Neuronal stem cell (in vitro differentiated cells): ENCODE results near the gene FAM193A.

Experiments
- DNase-seq: peaks from one replicate; pipeline ENCODE4 v3.0.0-alpha.2; 2013; ENCODE audit warnings: low spot score
- H2AFZ ChIP-seq: one replicate; pipeline ENCODE4 v1.6.1; 2013; ENCODE audit warnings: mild to moderate bottlenecking, low read length, inconsistent platforms
- H2AK5ac ChIP-seq: 2 replicates; pipeline ENCODE4 v1.6.1; 2013; ENCODE audit warnings: low read depth, mild to moderate bottlenecking, inconsistent platforms, low read length, moderate library complexity, mixed read lengths
- H2BK120ac ChIP-seq: 2 replicates; pipeline ENCODE4 v1.6.1; 2013; ENCODE audit warnings: low read depth, mild to moderate bottlenecking, inconsistent platforms, low read length, moderate library complexity, mixed read lengths
- H2BK12ac ChIP-seq: one replicate; pipeline ENCODE4 v1.6.1; 2013; ENCODE audit warnings: low read length, inconsistent platforms
- H2BK15ac ChIP-seq: 2 replicates; pipeline ENCODE4 v1.6.1; 2013; ENCODE audit warnings: mild to moderate bottlenecking, low read length, inconsistent platforms, mixed read lengths
- H2BK5ac ChIP-seq: one replicate; pipeline ENCODE4 v1.6.1; 2013; ENCODE audit warnings: inconsistent platforms, mild to moderate bottlenecking, low read length, moderate library complexity
- H3K14ac ChIP-seq: one replicate; pipeline ENCODE4 v1.6.1; 2013; ENCODE audit warnings: low read length, inconsistent platforms
- H3K18ac ChIP-seq: 2 replicates; pipeline ENCODE4 v1.6.1; 2013; ENCODE audit warnings: low read length, inconsistent platforms
- H3K23ac ChIP-seq: 2 replicates; pipeline ENCODE4 v1.6.1; 2013; ENCODE audit warnings: low read depth, mild to moderate bottlenecking, mixed read lengths, low read length, inconsistent platforms; ENCODE audit not compliant: poor library complexity
- H3K27ac ChIP-seq: replicated peaks from 3 replicates; pipeline ENCODE4 v1.5.1; 2013; ENCODE audit warnings: low read length, inconsistent platforms
- H3K27me3 ChIP-seq, 3 experiments: 2 replicates each; pipeline ENCODE4 v1.6.1; 2013; ENCODE audit warnings: low read length in 3 of 3, mild to moderate bottlenecking in 2 of 3, inconsistent platforms in 1 of 3, low read depth in 1 of 3, mixed read lengths in 1 of 3, moderate library complexity in 1 of 3; ENCODE audit not compliant: control insufficient read depth in 3 of 3, insufficient read depth in 3 of 3
- H3K36me3 ChIP-seq, 2 donors: replicated peaks in 1 of 2; 2 replicates each; pipeline ENCODE4 v1.6.1; 2013; ENCODE audit warnings: low read length in 2 of 2; ENCODE audit not compliant: control insufficient read depth in 2 of 2, insufficient read depth in 2 of 2
- H3K4ac ChIP-seq: 2 replicates; pipeline ENCODE4 v1.6.1; 2013; ENCODE audit warnings: inconsistent platforms, mild to moderate bottlenecking, low read length, moderate library complexity
- H3K4me1 ChIP-seq, 2 donors: 1 replicate in 1 of 2; 2 replicates in 1 of 2; pipeline ENCODE4 v1.6.1; 2013; ENCODE audit warnings: low read length in 2 of 2, low read depth in 1 of 2; ENCODE audit not compliant: control insufficient read depth in 2 of 2, insufficient read depth in 1 of 2
- H3K4me2 ChIP-seq: one replicate; pipeline ENCODE4 v1.6.1; 2013; ENCODE audit warnings: mild to moderate bottlenecking, low read length, inconsistent platforms; ENCODE audit not compliant: insufficient read depth, poor library complexity, severe bottlenecking
- H3K4me3 ChIP-seq, 2 donors: 2 replicates each; pipeline ENCODE4 v1.5.1; 2013; ENCODE audit warnings: low read length in 2 of 2, mild to moderate bottlenecking in 2 of 2, inconsistent platforms in 1 of 2, moderate library complexity in 1 of 2
- H3K79me1 ChIP-seq: one replicate; pipeline ENCODE4 v1.6.1; 2013; ENCODE audit warnings: low read depth, mild to moderate bottlenecking, inconsistent platforms, low read length, moderate library complexity
- H3K9ac ChIP-seq: one replicate; pipeline ENCODE4 v1.6.1; 2013; ENCODE audit warnings: mild to moderate bottlenecking, low read depth, low read length, inconsistent platforms; ENCODE audit not compliant: poor library complexity
- H3K9me3 ChIP-seq, 2 donors: replicated peaks in 1 of 2; 2 replicates each; pipeline versions ENCODE3 to v1.6.1; 2013; ENCODE audit warnings: low read length in 2 of 2, mild to moderate bottlenecking in 2 of 2, inconsistent platforms in 1 of 2, low read depth in 1 of 2, mixed read lengths in 1 of 2, moderate library complexity in 1 of 2; ENCODE audit not compliant: control insufficient read depth in 2 of 2, insufficient read depth in 1 of 2
- H4K8ac ChIP-seq: one replicate; pipeline ENCODE4 v1.6.1; 2013; ENCODE audit warnings: low read depth, mild to moderate bottlenecking, inconsistent platforms, low read length, moderate library complexity
- H4K91ac ChIP-seq: one replicate; pipeline ENCODE4 v1.6.1; 2013; ENCODE audit warnings: low read length, low read depth, mild to moderate bottlenecking, inconsistent platforms; ENCODE audit not compliant: poor library complexity
- WGBS, 2 donors: extraction: QIAGEN DNeasy Blood & Tissue Kit; methylation state at CpG; one replicate each; pipeline ENCODE4 v1.1.7; 2013; ENCODE audit warnings: missing lambda C conversion rate in 2 of 2, mixed read lengths in 1 of 2; ENCODE audit not compliant: insufficient read length in 2 of 2, insufficient replicate concordance in 1 of 2; ENCODE audit errors: extremely low coverage in 2 of 2; 5-methylcytosine and 5-hydroxymethylcytosine counted together

FAM193A gene

GRCh38 chr4:2698504-2698903 is 162.1 kb downstream of the FAM193A start:
- Histone ChIP-seq H2BK15ac (no peak overlapping the region), H3K18ac (no peak overlapping the region), H3K36me3 (peaks cover 61 to 100% of the 10 kb centered on the region in 2 donors), H2AFZ (no peak overlapping the region), H3K4me2 (no peak overlapping the region), H2BK120ac (no peak overlapping the region), H3K9ac (no peak overlapping the region), H3K4me3 (no peak overlapping the region), H2BK12ac (no peak overlapping the region), H3K79me1 (peaks cover 4% of the 10 kb centered on the region), H3K14ac (no peak overlapping the region), H3K27ac (no peak overlapping the region), H3K4me1 (no peaks in the 10 kb centered on the region), H3K27me3 (no peaks in the 10 kb centered on the region), H3K9me3 (peaks cover 0 to 2% of the 10 kb centered on the region in 2 donors), H3K4ac (no peak overlapping the region), H3K23ac (no peak overlapping the region), H4K91ac (no peak overlapping the region), H4K8ac (no peak overlapping the region), H2BK5ac (no peak overlapping the region), H2AK5ac (no peak overlapping the region)
- no CpG with 5 or more reads among the region's 1 CpG for WGBS, 2 donors
- no peak for DNase-seq

GRCh38 chr4:2698951-2699505 is 162.6 kb downstream of the FAM193A start:
- no peak overlapping the region for H3K14ac ChIP-seq
- no peaks in the 10 kb centered on the region for H3K4me1 ChIP-seq
- no peak overlapping the region for H4K91ac ChIP-seq
- H3K4me3 ChIP-seq, result no peak overlapping the region
- H2BK120ac ChIP-seq, result no peak overlapping the region
- H2AFZ ChIP-seq, result no peak overlapping the region
- no peaks in the 10 kb centered on the region for H3K27me3 ChIP-seq
- peak overlapping the region; percentile 86 for H3K23ac ChIP-seq
- no peak overlapping the region for H3K4me2 ChIP-seq
- H2BK12ac ChIP-seq, result no peak overlapping the region
- H3K36me3 ChIP-seq, result peaks cover 57 to 100% of the 10 kb centered on the region in 2 donors
- H3K79me1 ChIP-seq, result peaks cover 4% of the 10 kb centered on the region
- H3K27ac ChIP-seq, result no peak overlapping the region
- H3K9me3 ChIP-seq, result peaks cover 0 to 2% of the 10 kb centered on the region in 2 donors
- H2AK5ac ChIP-seq, result no peak overlapping the region
- no peak overlapping the region for H3K4ac ChIP-seq
- H2BK15ac ChIP-seq, result no peak overlapping the region
- WGBS, 2 donors, result no CpG with 5 or more reads among the region's 12 CpGs
- H2BK5ac ChIP-seq, result no peak overlapping the region
- H3K18ac ChIP-seq, result no peak overlapping the region
- peak overlapping the region; percentile 56 for H3K9ac ChIP-seq
- no peak overlapping the region for H4K8ac ChIP-seq
- DNase-seq, result no peak

GRCh38 chr4:2699534-2699933 is 163.1 kb downstream of the FAM193A start:
- no peak for DNase-seq
- no peak overlapping the region for H3K18ac ChIP-seq
- H3K23ac ChIP-seq, result no peak overlapping the region
- no peak overlapping the region for H2BK15ac ChIP-seq
- no peak overlapping the region for H4K8ac ChIP-seq
- no peak overlapping the region for H2BK12ac ChIP-seq
- WGBS, 2 donors, result no CpG with 5 or more reads among the region's 7 CpGs
- no peak overlapping the region for H4K91ac ChIP-seq
- no peak overlapping the region for H2BK5ac ChIP-seq
- H3K4me3 ChIP-seq, result no peak overlapping the region
- no peak overlapping the region for H3K27ac ChIP-seq
- peaks cover 55 to 100% of the 10 kb centered on the region in 2 donors for H3K36me3 ChIP-seq
- no peak overlapping the region for H3K14ac ChIP-seq
- no peak overlapping the region for H3K4me2 ChIP-seq
- H2BK120ac ChIP-seq, result no peak overlapping the region
- H2AK5ac ChIP-seq, result no peak overlapping the region
- H3K4ac ChIP-seq, result no peak overlapping the region
- no peaks in the 10 kb centered on the region for H3K4me1 ChIP-seq
- H3K27me3 ChIP-seq, result no peaks in the 10 kb centered on the region
- H3K79me1 ChIP-seq, result peaks cover 3% of the 10 kb centered on the region
- no peak overlapping the region for H2AFZ ChIP-seq
- peaks cover 0 to 2% of the 10 kb centered on the region in 2 donors for H3K9me3 ChIP-seq
- H3K9ac ChIP-seq, result no peak overlapping the region

- no peaks in the 10 kb centered on the region for H3K27me3 ChIP-seq
Observed at GRCh38 chr4:2700031-2700430, 163.6 kb downstream of the FAM193A start.

More at GRCh38 chr4:2700031-2700430, 163.6 kb downstream of the FAM193A start:
- no CpG with 5 or more reads among the region's 8 CpGs for WGBS, 2 donors
- H2AFZ ChIP-seq, result no peak overlapping the region
- peaks cover 51 to 98% of the 10 kb centered on the region in 2 donors for H3K36me3 ChIP-seq
- no peak overlapping the region for H3K18ac ChIP-seq
- H3K4me1 ChIP-seq, result no peaks in the 10 kb centered on the region
- H2AK5ac ChIP-seq, result no peak overlapping the region
- no peak for DNase-seq
- H3K14ac ChIP-seq, result no peak overlapping the region
- H2BK15ac ChIP-seq, result no peak overlapping the region
- no peak overlapping the region for H3K4me3 ChIP-seq
- no peak overlapping the region for H4K91ac ChIP-seq
- H3K4ac ChIP-seq, result no peak overlapping the region
- no peak overlapping the region for H3K23ac ChIP-seq
- H4K8ac ChIP-seq, result no peak overlapping the region
- no peak overlapping the region for H3K9ac ChIP-seq
- H3K9me3 ChIP-seq, result no peaks in the 10 kb centered on the region
- no peaks in the 10 kb centered on the region for H3K79me1 ChIP-seq
- H3K27ac ChIP-seq, result no peak overlapping the region
- H3K4me2 ChIP-seq, result no peak overlapping the region
- H2BK5ac ChIP-seq, result no peak overlapping the region
- no peak overlapping the region for H2BK12ac ChIP-seq
- H2BK120ac ChIP-seq, result no peak overlapping the region
